Trophoblast cell (in vitro differentiated cells and primary cell): ENCODE data around the gene PAM.

ENCODE experiments used
- DNase-seq, 2 donors: peaks; one replicate each; pipeline ENCODE4 v3.0.0-alpha.2; 2016
- H2AFZ ChIP-seq: 2 replicates; pipeline ENCODE4 v1.6.1; 2013; ENCODE audit warnings: low read length, moderate library complexity, mild to moderate bottlenecking; ENCODE audit not compliant: insufficient read depth, poor library complexity
- H2AK5ac ChIP-seq: 2 replicates; pipeline ENCODE4 v1.6.1; 2013; ENCODE audit warnings: mild to moderate bottlenecking, low read length
- H2BK120ac ChIP-seq: 2 replicates; pipeline ENCODE4 v1.6.1; 2013; ENCODE audit warnings: low read length, mild to moderate bottlenecking, moderate library complexity; ENCODE audit not compliant: insufficient read depth, poor library complexity
- H2BK12ac ChIP-seq: 2 replicates; pipeline ENCODE4 v1.6.1; 2013; ENCODE audit warnings: mild to moderate bottlenecking, low read length, moderate library complexity
- H2BK5ac ChIP-seq: 2 replicates; pipeline ENCODE4 v1.6.1; 2013; ENCODE audit warnings: low read length, low read depth, moderate library complexity, mild to moderate bottlenecking; ENCODE audit not compliant: poor library complexity
- H3K14ac ChIP-seq: 2 replicates; pipeline ENCODE4 v1.6.1; 2013; ENCODE audit warnings: mild to moderate bottlenecking, low read length
- H3K18ac ChIP-seq: 2 replicates; pipeline ENCODE4 v1.6.1; 2013; ENCODE audit warnings: mild to moderate bottlenecking, low read length
- H3K23ac ChIP-seq: 2 replicates; pipeline ENCODE4 v1.6.1; 2013; ENCODE audit warnings: low read length
- H3K27ac ChIP-seq: 2 replicates; pipeline ENCODE4 v1.5.1; 2013; ENCODE audit warnings: low read depth, mild to moderate bottlenecking, inconsistent platforms, low read length, moderate library complexity
- H3K27me3 ChIP-seq: 2 replicates; pipeline ENCODE4 v1.6.1; 2013; ENCODE audit warnings: inconsistent platforms, mild to moderate bottlenecking, low read length, moderate library complexity; ENCODE audit not compliant: insufficient read depth
- H3K36me3 ChIP-seq, 2 experiments: 1 replicate in 1 of 2; 2 replicates in 1 of 2; pipeline ENCODE4 v1.6.1; 2013; ENCODE audit warnings: low read length in 2 of 2, mild to moderate bottlenecking in 2 of 2, moderate library complexity in 1 of 2; ENCODE audit not compliant: insufficient read depth in 2 of 2, control insufficient read depth in 1 of 2
- H3K4ac ChIP-seq: 2 replicates; pipeline ENCODE4 v1.6.1; 2013; ENCODE audit warnings: low read depth, mild to moderate bottlenecking, low read length, moderate library complexity
- H3K4me1 ChIP-seq, 2 experiments: 1 replicate in 1 of 2; 2 replicates in 1 of 2; pipeline ENCODE4 v1.6.1; 2013; ENCODE audit warnings: low read length in 2 of 2, mild to moderate bottlenecking in 2 of 2, moderate library complexity in 1 of 2; ENCODE audit not compliant: insufficient read depth in 2 of 2, control insufficient read depth in 1 of 2
- H3K4me2 ChIP-seq: 2 replicates; pipeline ENCODE4 v1.6.1; 2013; ENCODE audit warnings: inconsistent platforms, mild to moderate bottlenecking, low read length, moderate library complexity
- H3K4me3 ChIP-seq: 2 replicates; pipeline ENCODE4 v1.5.1; 2013; ENCODE audit warnings: mild to moderate bottlenecking, low read depth, low read length, inconsistent platforms
- H3K79me1 ChIP-seq: one replicate; pipeline ENCODE4 v1.6.1; 2013; ENCODE audit warnings: low read length
- H3K79me2 ChIP-seq: 2 replicates; pipeline ENCODE4 v1.6.1; 2013; ENCODE audit warnings: low read length, mild to moderate bottlenecking; ENCODE audit not compliant: control insufficient read depth, insufficient read depth, poor library complexity
- H3K9ac ChIP-seq: 2 replicates; pipeline ENCODE4 v1.6.1; 2013; ENCODE audit warnings: mild to moderate bottlenecking, low read length
- H3K9me3 ChIP-seq: 2 replicates; pipeline ENCODE4 v1.6.1; 2013; ENCODE audit warnings: low read depth, mild to moderate bottlenecking, control low read depth, inconsistent platforms, low read length; ENCODE audit not compliant: insufficient read depth
- H4K12ac ChIP-seq: 2 replicates; pipeline ENCODE4 v1.6.1; 2013; ENCODE audit warnings: low read depth, mild to moderate bottlenecking, low read length, moderate library complexity
- H4K8ac ChIP-seq: 2 replicates; pipeline ENCODE4 v1.6.1; 2013; ENCODE audit warnings: low read depth, mild to moderate bottlenecking, low read length, moderate library complexity
- H4K91ac ChIP-seq: one replicate; pipeline ENCODE4 v1.6.1; 2013; ENCODE audit warnings: low read depth, mild to moderate bottlenecking, low read length, moderate library complexity
- WGBS: extraction: QIAGEN DNeasy Blood & Tissue Kit; methylation state at CpG from one replicate; pipeline ENCODE4 v1.1.7; 2013; ENCODE audit warnings: missing lambda C conversion rate; ENCODE audit not compliant: insufficient read length, insufficient coverage; ENCODE audit errors: extremely low coverage; 5-methylcytosine and 5-hydroxymethylcytosine counted together

The PAM gene

DNA sequence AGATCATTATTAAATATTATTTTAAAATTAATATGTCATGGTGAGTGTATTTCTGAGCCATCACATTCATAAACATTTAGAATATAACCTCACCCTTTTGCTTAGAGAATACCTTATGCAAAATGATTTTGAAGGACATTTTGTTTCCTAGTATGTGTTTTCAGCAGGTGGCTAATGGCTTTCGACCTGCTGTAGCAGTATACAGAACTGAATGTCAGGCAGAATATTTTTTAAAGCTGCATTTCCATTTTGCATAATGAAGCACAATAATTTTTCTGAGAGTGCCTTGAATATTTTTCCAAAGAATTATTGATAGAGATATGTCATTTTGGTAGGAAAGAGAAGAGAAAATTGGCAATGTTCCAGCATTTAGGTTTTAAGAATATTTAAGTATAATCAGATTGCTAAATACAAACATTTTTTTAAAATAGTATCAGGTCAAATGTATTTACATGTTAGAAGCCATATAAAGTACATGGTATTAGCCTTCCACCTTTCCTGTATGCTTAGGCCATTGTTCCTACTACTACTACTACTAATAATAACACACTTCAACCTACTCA, 42.3 kb downstream of the PAM start:
- no peak overlapping the region for H3K4ac ChIP-seq
- WGBS: no CpG with 5 or more reads among the region's 1 CpG
- H2BK5ac ChIP-seq: no peak overlapping the region
- H3K27me3 ChIP-seq: no peaks in the 10 kb centered on the region
- no peaks in the 10 kb centered on the region for H3K4me1 ChIP-seq
- no peaks in the 10 kb centered on the region for H3K79me2 ChIP-seq
- no peak overlapping the region for H3K14ac ChIP-seq
- no peak for DNase-seq
- no peak overlapping the region for H2BK12ac ChIP-seq
- H3K18ac ChIP-seq: no peak overlapping the region
- H3K27ac ChIP-seq: no peak overlapping the region
- H4K8ac ChIP-seq: no peak overlapping the region
- no peak overlapping the region for H3K4me3 ChIP-seq
- H3K36me3 ChIP-seq: no peaks in the 10 kb centered on the region
- no peak overlapping the region for H4K12ac ChIP-seq
- H3K79me1 ChIP-seq: no peaks in the 10 kb centered on the region
- no peak overlapping the region for H2AFZ ChIP-seq
- no peak overlapping the region for H3K23ac ChIP-seq
- H2AK5ac ChIP-seq: no peak overlapping the region
- no peak overlapping the region for H2BK120ac ChIP-seq
- H3K4me2 ChIP-seq: no peak overlapping the region
- H3K9me3 ChIP-seq: no peaks in the 10 kb centered on the region
- no peak overlapping the region for H3K9ac ChIP-seq
- H4K91ac ChIP-seq: no peak overlapping the region

- Histone ChIP-seq H3K27ac (no peak overlapping the region), H4K8ac (no peak overlapping the region), H3K4me3 (no peak overlapping the region), H3K36me3 (no peaks in the 10 kb centered on the region), H3K9ac (no peak overlapping the region), H3K79me1 (no peaks in the 10 kb centered on the region), H3K4me1 (no peaks in the 10 kb centered on the region), H3K23ac (no peak overlapping the region), H2BK12ac (no peak overlapping the region), H4K91ac (no peak overlapping the region), H2BK5ac (no peak overlapping the region), H3K4ac (no peak overlapping the region), H3K27me3 (no peaks in the 10 kb centered on the region), H3K14ac (no peak overlapping the region), H2AFZ (no peak overlapping the region), H3K4me2 (no peak overlapping the region), H3K18ac (no peak overlapping the region), H4K12ac (no peak overlapping the region), H2AK5ac (no peak overlapping the region), H2BK120ac (no peak overlapping the region), H3K9me3 (no peaks in the 10 kb centered on the region), H3K79me2 (no peaks in the 10 kb centered on the region)
- no CpG with 5 or more reads among the region's 5 CpGs for WGBS
- DNase-seq: no peak
Measured at GRCh38 chr5:102798104-102798785, 43.1 kb downstream of the PAM start.

GRCh38 chr5:102799017-102799416, 43.9 kb downstream of the PAM start:
- H4K12ac ChIP-seq: no peak overlapping the region
- H3K9me3 ChIP-seq: no peaks in the 10 kb centered on the region
- no peak overlapping the region for H3K18ac ChIP-seq
- no peak overlapping the region for H2BK5ac ChIP-seq
- no CpG with 5 or more reads among the region's 2 CpGs for WGBS
- no peak overlapping the region for H3K4ac ChIP-seq
- H3K4me2 ChIP-seq: no peak overlapping the region
- H3K36me3 ChIP-seq: no peaks in the 10 kb centered on the region
- H3K79me1 ChIP-seq: no peaks in the 10 kb centered on the region
- no peak overlapping the region for H2AK5ac ChIP-seq
- no peak overlapping the region for H4K8ac ChIP-seq
- no peak overlapping the region for H3K14ac ChIP-seq
- H3K27me3 ChIP-seq: no peaks in the 10 kb centered on the region
- DNase-seq: peak in 1 of 2 donors; percentile 37
- no peak overlapping the region for H3K4me3 ChIP-seq
- H3K23ac ChIP-seq: no peak overlapping the region
- no peak overlapping the region for H2AFZ ChIP-seq
- no peaks in the 10 kb centered on the region for H3K4me1 ChIP-seq
- no peaks in the 10 kb centered on the region for H3K79me2 ChIP-seq
- H4K91ac ChIP-seq: no peak overlapping the region
- H2BK12ac ChIP-seq: no peak overlapping the region
- no peak overlapping the region for H3K27ac ChIP-seq
- H2BK120ac ChIP-seq: no peak overlapping the region
- no peak overlapping the region for H3K9ac ChIP-seq

DNA sequence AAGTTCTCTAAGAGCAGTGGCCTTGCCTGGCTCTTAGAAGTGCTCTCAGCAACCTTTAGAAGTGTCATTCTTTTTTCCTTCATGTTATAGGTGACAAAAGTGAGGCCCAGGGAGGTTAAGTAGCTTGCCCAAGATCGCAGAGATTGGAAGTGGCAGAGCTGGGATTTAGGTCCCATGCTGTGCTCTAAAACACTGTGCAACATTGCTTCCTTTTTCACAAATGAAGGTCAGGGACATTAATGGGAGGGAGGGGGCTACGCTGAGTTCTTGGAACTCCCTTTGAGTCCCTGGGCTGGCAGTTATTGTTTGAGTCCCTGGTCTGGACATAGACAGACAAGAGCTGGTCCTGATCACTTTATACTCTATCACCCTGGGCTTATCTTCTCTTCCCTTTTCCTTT, 45.3 kb downstream of the PAM start:
- no CpG with 5 or more reads among the region's 2 CpGs for WGBS
- Histone ChIP-seq H3K27ac (no peak overlapping the region), H3K18ac (no peak overlapping the region), H3K79me1 (no peaks in the 10 kb centered on the region), H3K36me3 (no peaks in the 10 kb centered on the region), H3K27me3 (no peaks in the 10 kb centered on the region), H4K91ac (no peak overlapping the region), H3K79me2 (no peaks in the 10 kb centered on the region), H4K8ac (no peak overlapping the region), H2BK5ac (no peak overlapping the region), H2BK120ac (no peak overlapping the region), H3K4ac (no peak overlapping the region), H3K4me1 (no peaks in the 10 kb centered on the region), H2BK12ac (no peak overlapping the region), H2AK5ac (no peak overlapping the region), H3K4me3 (no peak overlapping the region), H3K4me2 (no peak overlapping the region), H3K23ac (no peak overlapping the region), H2AFZ (no peak overlapping the region), H4K12ac (no peak overlapping the region), H3K14ac (no peak overlapping the region), H3K9me3 (no peaks in the 10 kb centered on the region), H3K9ac (no peak overlapping the region)
- DNase-seq: no peak
